Testis (tissue), 3 donors: ENCODE results near the gene UBE2J1. TPM values are rescaled to one million over a fixed set of nuclear protein-coding genes. Genes with fewer than 3 reads are reported as not detected.

Source experiments
- DNase-seq: peaks from one replicate; pipeline ENCODE4 v3.0.0-alpha.2; 2019
- H3K27ac ChIP-seq, 2 donors: fragments of 200-600 bp; sonication (generic); one replicate each; pipeline ENCODE4 v1.5.1; 2019
- H3K27me3 ChIP-seq: fragments of 200-600 bp; sonication (generic); one replicate; pipeline ENCODE4 v1.5.1; 2019
- H3K36me3 ChIP-seq: fragments of 200-600 bp; sonication (generic); one replicate; pipeline ENCODE4 v1.5.1; 2017; ENCODE audit warnings: low read depth; ENCODE audit errors: missing control alignments
- H3K4me1 ChIP-seq: fragments of 200-600 bp; sonication (generic); one replicate; pipeline ENCODE4 v1.5.1; 2019
- H3K4me3 ChIP-seq, 2 donors: fragments of 200-600 bp; sonication (generic); one replicate each; pipeline ENCODE4 v1.5.1; 2017 to 2019
- H3K9me3 ChIP-seq: fragments of 200-600 bp; sonication (generic); one replicate; pipeline ENCODE4 v1.5.1; 2017
- POLR2A ChIP-seq: fragments of 450-650 bp; IDR thresholded peaks from one replicate; pipeline ENCODE4 v1.6.1; 2017; ENCODE audit warnings: antibody characterized with exemption, mild to moderate bottlenecking, moderate library complexity
- WGBS, 2 donors: methylation state at CpG; one replicate each; pipeline ENCODE4 v1.1.5; 2018; 5-methylcytosine and 5-hydroxymethylcytosine counted together
- intact Hi-C: fragments of 100-400 bp; cut with DNase I; formaldehyde crosslinking; loops from one replicate; pipeline ENCODE4 v1.15.1; 2023; ENCODE audit warnings: low total_unique reads
- polyA plus RNA-seq: library from polyadenylated mRNA; stranded (reverse); fragments of 350-450 nt; fragmentation: Illumina TruSeq; extraction: RNeasy Lipid Tissue Mini Kit (QIAGEN cat#74804); gene quantifications from one replicate; pipeline ENCODE4 v1.2.3, GENCODE V29; 2014; ENCODE audit warnings: low read depth, low replicate concordance; ENCODE audit not compliant: insufficient read depth
- total RNA-seq, 2 donors: library from RNA; depleted of rRNA; stranded (reverse); fragments of >200 nt; gene quantifications; one replicate each; pipeline ENCODE4 v1.2.3, GENCODE V29; 2016
- TF ChIP-seq, protein P1 (sequence below), 3 experiments: fragments of 450-650 bp in 2 of 3; fragments of 200-600 bp in 1 of 3; sonication (generic) in 1 of 3; IDR thresholded peaks; one replicate each; pipeline ENCODE4 v1.5.1; 2016 to 2019; ENCODE audit warnings: antibody characterized with exemption in 3 of 3, mild to moderate bottlenecking in 2 of 3, moderate library complexity in 1 of 3

The UBE2J1 gene
- total and polyA plus RNA-seq, 3 donors from 2014 or later = 28.7 to 47.3 (median 38.4) TPM

DNA sequence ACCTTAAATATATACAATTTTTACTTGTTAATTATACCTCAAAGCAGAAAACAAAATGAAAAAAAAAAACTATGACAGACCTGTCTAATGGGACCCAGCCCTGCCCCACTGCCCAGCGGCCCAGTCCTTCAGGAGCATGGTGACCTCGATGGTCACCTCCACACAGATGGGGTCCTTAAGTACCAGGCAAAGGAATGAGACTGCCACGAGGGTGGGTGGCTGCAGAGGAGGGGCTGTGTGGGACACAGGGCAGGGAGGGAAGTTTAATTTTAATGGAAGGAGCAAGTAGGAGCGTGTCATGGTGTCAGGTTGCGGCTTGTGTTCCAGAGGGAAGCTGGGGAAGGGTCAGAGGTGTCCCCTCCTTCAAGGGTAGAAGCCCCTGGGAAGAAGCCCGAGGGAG, 66.0 kb downstream of the UBE2J1 start:
- 71 to 80% methylated on average over 6 of the region's 6 CpGs for WGBS, 2 donors

DNA sequence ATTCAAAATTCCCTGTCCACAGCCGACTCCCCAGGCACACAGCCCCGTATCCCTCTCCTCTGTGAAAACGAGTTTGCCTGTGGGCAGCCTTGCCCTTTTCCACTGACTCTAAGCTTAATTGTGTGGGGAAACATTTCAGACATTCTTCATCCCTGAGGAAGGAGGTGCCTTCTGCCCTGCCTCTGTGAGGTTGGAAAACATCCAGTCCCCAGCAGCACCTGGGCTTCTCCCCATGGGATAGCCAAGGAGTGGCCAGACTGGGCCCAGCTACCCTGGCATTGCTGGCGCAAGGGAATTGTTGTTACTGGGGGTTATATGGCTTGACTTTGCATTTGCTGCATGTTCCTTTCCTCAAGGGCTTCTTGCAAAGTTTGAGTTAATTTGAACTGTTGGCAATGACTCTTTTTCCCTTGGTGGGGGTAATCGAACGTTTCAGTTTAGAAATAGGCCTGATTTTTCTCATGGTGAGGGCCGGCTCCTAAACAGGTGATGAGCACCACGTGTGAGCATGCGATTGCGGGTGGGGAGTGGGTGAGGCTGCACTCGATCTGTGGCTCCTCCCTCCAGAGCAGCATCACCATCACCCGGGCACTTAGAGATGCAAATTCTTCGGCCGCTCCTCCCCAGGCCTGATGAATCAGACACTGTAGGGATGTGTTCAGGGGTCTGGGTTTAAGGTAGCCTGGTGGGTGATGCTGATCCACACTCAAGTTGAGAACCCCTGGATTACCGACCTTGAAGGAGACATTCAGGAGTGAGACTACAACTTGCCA, 67.4 kb downstream of the UBE2J1 start:
- DNase-seq = no peak
- Histone ChIP-seq H3K27ac (no peak overlapping the region), H3K9me3 (no peaks in the 10 kb centered on the region), H3K4me1 (no peaks in the 10 kb centered on the region), H3K27me3 (no peaks in the 10 kb centered on the region), H3K4me3 (no peak overlapping the region), H3K36me3 (no peaks in the 10 kb centered on the region)
- WGBS, 2 donors = 84 to 86% methylated on average over 15 of the region's 15 CpGs
- intact Hi-C loops = no loop called here
- no peak for TF ChIP-seq POLR2A
- TF ChIP-seq, protein P1, sequence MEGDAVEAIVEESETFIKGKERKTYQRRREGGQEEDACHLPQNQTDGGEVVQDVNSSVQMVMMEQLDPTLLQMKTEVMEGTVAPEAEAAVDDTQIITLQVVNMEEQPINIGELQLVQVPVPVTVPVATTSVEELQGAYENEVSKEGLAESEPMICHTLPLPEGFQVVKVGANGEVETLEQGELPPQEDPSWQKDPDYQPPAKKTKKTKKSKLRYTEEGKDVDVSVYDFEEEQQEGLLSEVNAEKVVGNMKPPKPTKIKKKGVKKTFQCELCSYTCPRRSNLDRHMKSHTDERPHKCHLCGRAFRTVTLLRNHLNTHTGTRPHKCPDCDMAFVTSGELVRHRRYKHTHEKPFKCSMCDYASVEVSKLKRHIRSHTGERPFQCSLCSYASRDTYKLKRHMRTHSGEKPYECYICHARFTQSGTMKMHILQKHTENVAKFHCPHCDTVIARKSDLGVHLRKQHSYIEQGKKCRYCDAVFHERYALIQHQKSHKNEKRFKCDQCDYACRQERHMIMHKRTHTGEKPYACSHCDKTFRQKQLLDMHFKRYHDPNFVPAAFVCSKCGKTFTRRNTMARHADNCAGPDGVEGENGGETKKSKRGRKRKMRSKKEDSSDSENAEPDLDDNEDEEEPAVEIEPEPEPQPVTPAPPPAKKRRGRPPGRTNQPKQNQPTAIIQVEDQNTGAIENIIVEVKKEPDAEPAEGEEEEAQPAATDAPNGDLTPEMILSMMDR (IDR thresholded peaks at IDR 0.05) = no peak

More for the DNA sequence above, 66.0 kb downstream of the UBE2J1 start:
- TF ChIP-seq POLR2A = no peak
- TF ChIP-seq, protein P1 (IDR thresholded peaks at IDR 0.05) = no peak
- no peak for DNase-seq
- H3K4me1 ChIP-seq = no peaks in the 10 kb centered on the region
- H3K27me3 ChIP-seq = no peaks in the 10 kb centered on the region
- H3K9me3 ChIP-seq = no peaks in the 10 kb centered on the region
- no peak overlapping the region for H3K4me3 ChIP-seq
- no peaks in the 10 kb centered on the region for H3K36me3 ChIP-seq
- intact Hi-C loops = no loop called here
- no peak overlapping the region for H3K27ac ChIP-seq

DNA sequence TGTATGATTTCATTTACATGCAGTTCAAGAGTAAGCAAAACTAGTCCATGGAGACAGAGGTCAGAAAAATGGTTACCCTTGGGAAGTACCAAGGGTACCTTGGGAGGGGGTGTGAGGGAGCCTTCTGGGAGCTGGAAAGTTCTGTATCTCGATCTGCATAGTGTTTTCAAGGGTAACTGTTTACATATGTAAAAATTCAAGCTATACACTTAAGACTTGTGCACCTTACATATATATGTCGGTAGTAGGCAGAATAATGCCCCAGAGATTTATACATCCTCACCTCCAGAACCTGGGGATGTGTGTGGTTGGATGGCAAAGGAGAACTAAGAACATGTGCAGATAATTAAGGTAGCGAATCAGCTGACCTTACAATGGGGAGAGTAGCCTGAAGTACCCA, 68.4 kb downstream of the UBE2J1 start:
- no peak for DNase-seq
- Histone ChIP-seq H3K4me1 (no peaks in the 10 kb centered on the region), H3K27ac (no peak overlapping the region), H3K36me3 (no peaks in the 10 kb centered on the region), H3K4me3 (no peak overlapping the region), H3K27me3 (no peaks in the 10 kb centered on the region), H3K9me3 (no peaks in the 10 kb centered on the region)
- no peak for TF ChIP-seq POLR2A
- TF ChIP-seq, protein P1 (IDR thresholded peaks at IDR 0.05) = no peak
- intact Hi-C loops = no loop called here
- 91 to 93% methylated on average over 3 of the region's 3 CpGs for WGBS, 2 donors

DNA sequence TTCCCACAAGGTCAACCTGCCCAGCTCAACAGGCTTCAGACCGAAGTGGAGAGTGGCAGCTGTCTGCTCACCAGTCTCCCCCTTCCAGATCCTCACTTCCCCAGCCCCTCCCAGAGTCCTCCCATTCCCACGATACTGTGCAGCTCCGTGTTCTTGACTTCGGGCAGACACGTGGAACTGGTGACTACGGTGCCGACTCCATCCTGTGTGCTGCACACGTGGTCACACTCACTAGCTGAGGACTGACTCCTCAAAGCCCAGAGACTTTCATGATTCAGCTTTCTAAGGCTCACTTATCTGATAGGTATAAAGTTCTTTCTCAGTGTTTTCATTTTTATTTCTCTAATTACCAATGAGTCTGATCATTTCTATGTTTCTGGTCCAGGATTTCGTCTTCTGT, 69.8 kb downstream of the UBE2J1 start:
- Histone ChIP-seq H3K27me3 (no peaks in the 10 kb centered on the region), H3K4me3 (no peak overlapping the region), H3K4me1 (no peaks in the 10 kb centered on the region), H3K36me3 (no peaks in the 10 kb centered on the region), H3K9me3 (no peaks in the 10 kb centered on the region), H3K27ac (no peak overlapping the region)
- WGBS, 2 donors = 91 to 93% methylated on average over 9 of the region's 9 CpGs
- TF ChIP-seq, protein P1 (IDR thresholded peaks at IDR 0.05) = no peak
- no peak for TF ChIP-seq POLR2A
- intact Hi-C loops = no loop called here
- no peak for DNase-seq

DNA sequence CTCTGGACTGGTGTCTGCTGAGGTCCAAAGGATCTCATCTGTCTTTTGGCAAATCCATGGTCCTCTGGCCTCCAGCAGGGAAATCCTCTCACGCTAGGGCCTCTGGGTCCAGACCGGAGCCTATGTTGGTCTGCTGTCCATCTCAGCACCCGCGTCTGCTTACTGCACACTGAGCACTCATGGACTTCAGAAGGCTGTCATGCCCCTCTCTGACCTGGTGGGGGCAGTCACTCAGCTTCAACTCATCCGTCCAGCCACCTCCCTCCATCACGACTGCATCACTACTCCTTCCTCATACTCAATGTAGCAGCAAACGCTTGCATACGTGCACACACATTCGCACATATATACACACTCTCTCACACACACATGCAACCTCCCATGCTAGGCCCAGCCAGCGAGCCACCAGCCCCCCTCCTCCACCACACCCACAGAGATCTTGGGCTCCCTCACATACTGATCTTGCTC, 70.7 kb downstream of the UBE2J1 start:
- peak; percentile 50 for DNase-seq

More for the DNA sequence above, 70.7 kb downstream of the UBE2J1 start:
- Histone ChIP-seq H3K4me1 (no peaks in the 10 kb centered on the region), H3K36me3 (no peaks in the 10 kb centered on the region), H3K27ac (no peak overlapping the region), H3K4me3 (no peak overlapping the region), H3K9me3 (no peaks in the 10 kb centered on the region), H3K27me3 (no peaks in the 10 kb centered on the region)
- intact Hi-C loops = no loop called here
- WGBS, 2 donors = 85% methylated on average over 8 to 10 of the region's 10 CpGs
- TF ChIP-seq, protein P1 (IDR thresholded peaks at IDR 0.05) = peak in 1 of 3 experiments; percentile 35
- TF ChIP-seq POLR2A = no peak
